IMR-90 (cell line): Measurements from ENCODE around the gene ACKR2. TPM values are rescaled to one million over a fixed set of nuclear protein-coding genes. Genes with fewer than 3 reads are reported as not detected.

Source experiments
- ATAC-seq: fragments of 200-7000 bp; cut with Tn5 transposase; 2 replicates; pipeline ENCODE4 v1.9.1; 2020; ENCODE audit warnings: low read depth, mild to moderate bottlenecking, moderate library complexity
- BruUV-seq: library from RNA; stranded (reverse); fragments of 400-500 nt; replicated peaks from 2 replicates; lab custom pipeline; 2021; lab: Mats Ljungman, UMichigan
- CTCF ChIA-PET: fragments of 300-600 bp; formaldehyde crosslinking; extraction: SDS; loops from one replicate; lab custom pipeline; 2021; ENCODE audit warnings: antibody characterized with exemption; lab: Yijun Ruan, JAX
- POLR2A ChIA-PET: fragments of 300-600 bp; sonication (Branson Sonifier 250); formaldehyde crosslinking; loops from one replicate; lab custom pipeline; 2022; ENCODE audit warnings: antibody characterized with exemption; ENCODE audit not compliant: unreplicated experiment; lab: Charles Lee
- DNase-seq: peaks from one replicate; pipeline ENCODE4 v3.0.0; 2013
- H2AFZ ChIP-seq: replicated peaks from 2 replicates; pipeline ENCODE3; 2013; ENCODE audit warnings: low read length, mild to moderate bottlenecking; ENCODE audit not compliant: poor library complexity
- H2AK5ac ChIP-seq: 2 replicates; pipeline ENCODE4 v1.6.1; 2013; ENCODE audit warnings: low read depth, low read length, inconsistent platforms
- H2AK9ac ChIP-seq: replicated peaks from 2 replicates; pipeline ENCODE3; 2013; ENCODE audit warnings: mild to moderate bottlenecking, low read depth, low read length, moderate library complexity; ENCODE audit not compliant: poor library complexity
- H2BK120ac ChIP-seq: 2 replicates; pipeline ENCODE4 v1.6.1; 2013; ENCODE audit warnings: low read depth, low read length, inconsistent platforms
- H2BK15ac ChIP-seq: 3 replicates; pipeline ENCODE4 v1.6.1; 2013; ENCODE audit warnings: low read depth, low read length, inconsistent platforms
- H2BK20ac ChIP-seq: 2 replicates; pipeline ENCODE4 v1.6.1; 2013; ENCODE audit warnings: low read depth, mild to moderate bottlenecking, inconsistent platforms, low read length, moderate library complexity
- H2BK5ac ChIP-seq: 2 replicates; pipeline ENCODE4 v1.6.1; 2013; ENCODE audit warnings: mild to moderate bottlenecking, low read depth, low read length, inconsistent platforms; ENCODE audit not compliant: poor library complexity, severe bottlenecking
- H3K14ac ChIP-seq: replicated peaks from 2 replicates; pipeline ENCODE4 v1.6.1; 2013; ENCODE audit warnings: low read depth, low read length, inconsistent platforms
- H3K18ac ChIP-seq: 2 replicates; pipeline ENCODE4 v1.6.1; 2013; ENCODE audit warnings: low read depth, low read length, control low read depth
- H3K23ac ChIP-seq: 2 replicates; pipeline ENCODE4 v1.6.1; 2013; ENCODE audit warnings: low read depth, low read length, inconsistent platforms
- H3K27ac ChIP-seq: 2 replicates; pipeline ENCODE4 v1.5.1; 2013; ENCODE audit warnings: mild to moderate bottlenecking, control low read depth, low read length; ENCODE audit not compliant: insufficient read depth
- H3K27me3 ChIP-seq: 2 replicates; pipeline ENCODE4 v1.6.1; 2013; ENCODE audit warnings: low read length; ENCODE audit not compliant: control insufficient read depth, insufficient read depth
- H3K36me3 ChIP-seq: 2 replicates; pipeline ENCODE4 v1.6.1; 2013; ENCODE audit warnings: low read length, mixed read lengths; ENCODE audit not compliant: control insufficient read depth, insufficient read depth
- H3K4ac ChIP-seq: 2 replicates; pipeline ENCODE4 v1.6.1; 2013; ENCODE audit warnings: low read depth, low read length, inconsistent platforms
- H3K4me1 ChIP-seq: 2 replicates; pipeline ENCODE4 v1.6.1; 2013; ENCODE audit warnings: low read length, mixed read lengths; ENCODE audit not compliant: control insufficient read depth, insufficient read depth
- H3K4me2 ChIP-seq: 2 replicates; pipeline ENCODE4 v1.6.1; 2013; ENCODE audit warnings: low read depth, mild to moderate bottlenecking, control low read depth, low read length, moderate library complexity
- H3K4me3 ChIP-seq: 2 replicates; pipeline ENCODE4 v1.5.1; 2013; ENCODE audit warnings: low read depth, mild to moderate bottlenecking, control low read depth, low read length, moderate library complexity; ENCODE audit not compliant: insufficient read depth
- H3K56ac ChIP-seq: 2 replicates; pipeline ENCODE4 v1.6.1; 2013; ENCODE audit warnings: low read length, inconsistent platforms; ENCODE audit not compliant: insufficient read depth; ENCODE audit errors: extremely low read depth
- H3K79me1 ChIP-seq, 2 experiments: 2 replicates each; pipeline ENCODE4 v1.6.1; 2013; ENCODE audit warnings: low read length in 2 of 2, inconsistent platforms in 1 of 2, low read depth in 1 of 2
- H3K9ac ChIP-seq: 2 replicates; pipeline ENCODE4 v1.6.1; 2013; ENCODE audit warnings: low read depth, low read length, control low read depth
- H3K9me1 ChIP-seq: 2 replicates; pipeline ENCODE4 v1.6.1; 2013; ENCODE audit warnings: low read length, inconsistent platforms; ENCODE audit not compliant: insufficient read depth
- H3K9me3 ChIP-seq: 2 replicates; pipeline ENCODE4 v1.6.1; 2013; ENCODE audit warnings: low read length; ENCODE audit not compliant: control insufficient read depth, insufficient read depth
- H4K20me1 ChIP-seq: 2 replicates; pipeline ENCODE4 v1.6.1; 2013; ENCODE audit warnings: low read length, inconsistent platforms; ENCODE audit not compliant: insufficient read depth
- H4K5ac ChIP-seq: 2 replicates; pipeline ENCODE4 v1.6.1; 2013; ENCODE audit warnings: mild to moderate bottlenecking, low read depth, low read length, control low read depth
- H4K8ac ChIP-seq, 2 experiments: 2 replicates each; pipeline ENCODE4 v1.6.1; 2013; ENCODE audit warnings: low read depth in 2 of 2, low read length in 2 of 2, control low read depth in 1 of 2, inconsistent platforms in 1 of 2
- H4K91ac ChIP-seq: 2 replicates; pipeline ENCODE4 v1.6.1; 2013; ENCODE audit warnings: low read depth, low read length, inconsistent platforms; ENCODE audit not compliant: insufficient read depth
- CTCF ChIP-seq: conservative IDR thresholded peaks from 2 replicates; pipeline ENCODE4 v1.5.1; 2012; ENCODE audit warnings: mild to moderate bottlenecking, low read depth, low read length, improper control_type of control experiment
- MAZ ChIP-seq: IDR thresholded peaks from 2 replicates; pipeline ENCODE4 v1.6.1; 2012; ENCODE audit warnings: low read depth, mild to moderate bottlenecking, low read length, improper control_type of control experiment, moderate library complexity, borderline replicate concordance
- MXI1 ChIP-seq: IDR thresholded peaks from 2 replicates; pipeline ENCODE4 v1.6.1; 2012; ENCODE audit warnings: low read depth, mild to moderate bottlenecking, low read length, moderate library complexity, borderline replicate concordance
- POLR2A ChIP-seq: IDR thresholded peaks from 2 replicates; pipeline ENCODE4 v1.6.1; 2012; ENCODE audit warnings: mild to moderate bottlenecking, low read depth, low read length
- RAD21 ChIP-seq: IDR thresholded peaks from 2 replicates; pipeline ENCODE4 v1.6.1; 2012; ENCODE audit warnings: low read length, improper control_type of control experiment
- SMC3 ChIP-seq: fragments of 150-350 bp; IDR thresholded peaks from 2 replicates; pipeline ENCODE4 v1.6.1; 2016; ENCODE audit warnings: low read depth, mild to moderate bottlenecking, antibody characterized with exemption, low read length, moderate library complexity
- USF2 ChIP-seq: fragments of 150-350 bp; IDR thresholded peaks from 2 replicates; pipeline ENCODE4 v1.6.1; 2017; ENCODE audit warnings: mild to moderate bottlenecking, antibody characterized with exemption, low read length, low read depth
- WGBS, 2 experiments: methylation state at CpG; one replicate each; pipeline versions ENCODE4 v1.1.5 to v1.1.7; 2013; ENCODE audit warnings: missing lambda C conversion rate in 2 of 2; ENCODE audit not compliant: insufficient read length in 1 of 2; ENCODE audit errors: extremely low coverage in 2 of 2; 5-methylcytosine and 5-hydroxymethylcytosine counted together
- dilution Hi-C: fragments of 300-500 bp; cut with HindIII; formaldehyde crosslinking; loops from one replicate; pipeline ENCODE4 v1.14.3; 2018; ENCODE audit warnings: low sequenced_read_pairs; ENCODE audit not compliant: unreplicated experiment
- in situ Hi-C: fragments of 300-500 bp; cut with MboI; formaldehyde crosslinking; loops from 3 replicates; pipeline ENCODE4 v1.14.3; 2019; ENCODE audit warnings: low sequenced_read_pairs, inconsistent platforms, mixed read lengths
- intact Hi-C: fragments of 100-400 bp; cut with micrococcal nuclease; formaldehyde crosslinking; loops from 2 replicates; pipeline ENCODE4 v1.10.0; 2022
- polyA plus RNA-seq, 3 experiments: library from polyadenylated mRNA; depleted of rRNA; stranded (reverse); fragments of >200 nt; gene quantifications; 2 replicates each; pipeline ENCODE4 v1.2.3, GENCODE V29; 2012; ENCODE audit warnings: low replicate concordance in 1 of 3
- total RNA-seq: library from RNA; depleted of rRNA; stranded (reverse); fragments of >200 nt; gene quantifications from 2 replicates; pipeline ENCODE4 v1.2.3, GENCODE V29; 2012

The ACKR2 gene
- total and polyA plus RNA-seq, 2 of the 4 experiments (the other 2 are of a cell fraction): 0.10 TPM; not detected in 1

- H2AK9ac ChIP-seq: peak overlapping the region; percentile 83
- H3K36me3 ChIP-seq: no peaks in the 10 kb centered on the region
- no peak overlapping the region for H3K14ac ChIP-seq
- H3K27me3 ChIP-seq: peaks cover 13% of the 10 kb centered on the region
- no TSS peak for BruUV-seq
- dilution Hi-C loops (no loop called here), intact Hi-C loops (loop anchor here (1.0 to 10.0 kb wide), 4 partner anchors 100 to 651 kb away; no protein-coding TSS in a partner anchor), in situ Hi-C loops (no loop called here)
- H3K23ac ChIP-seq: no peak overlapping the region; the same call in 1 of the 2 replicates
- no peak overlapping the region; the same call in 2 of the 3 replicates for H2BK15ac ChIP-seq
- ATAC-seq (peak; percentile 99), DNase-seq (peak; percentile 61)
- no peak overlapping the region for H2BK5ac ChIP-seq
- no peak overlapping the region; the same call in 1 of the 2 replicates for H2AK5ac ChIP-seq
- H3K9ac ChIP-seq: peak overlapping the region; percentile 59
- H3K4me2 ChIP-seq: peak overlapping the region; percentile 88
- no peak overlapping the region for H3K56ac ChIP-seq
- H2AFZ ChIP-seq: peak overlapping the region; percentile 97
- H3K18ac ChIP-seq: no peak overlapping the region; the same call in 1 of the 2 replicates
- no peaks in the 10 kb centered on the region for H3K79me1 ChIP-seq
- H3K4me3 ChIP-seq: peak overlapping the region; percentile 48
- no peaks in the 10 kb centered on the region for H3K9me3 ChIP-seq
- H3K4me1 ChIP-seq: no peaks in the 10 kb centered on the region
- no peaks in the 10 kb centered on the region for H4K20me1 ChIP-seq
- TF ChIP-seq MAZ: peak; percentile 89; the same call in 1 of the 2 replicates
- TF ChIP-seq CTCF: peak; percentile 81
- no peak for TF ChIP-seq MXI1
- TF ChIP-seq RAD21: peak; percentile 80
- peak; percentile 61 for TF ChIP-seq SMC3
- 0 out of 2 replicates have a peak, but pooled peaks have one; percentile 28 for TF ChIP-seq POLR2A
- TF ChIP-seq USF2: no peak; the same call in 1 of the 2 replicates
- ChIA-PET POLR2A (no interaction called here), CTCF (interaction anchor here (1.5 kb wide), 1 partner anchor 49 kb away, joined by 3 read pairs; no protein-coding TSS in a partner anchor)
- H2BK120ac ChIP-seq: no peak overlapping the region
- no peaks in the 10 kb centered on the region; the same call in 1 of the 2 replicates for H3K9me1 ChIP-seq
- H2BK20ac ChIP-seq: no peak overlapping the region
- H4K5ac ChIP-seq: peak overlapping the region; percentile 24; the same call in 1 of the 2 replicates
- H3K4ac ChIP-seq: peak overlapping the region; percentile 12; the same call in 1 of the 2 replicates
- H3K27ac ChIP-seq: no peak overlapping the region; the same call in 1 of the 2 replicates
- peak overlapping the region in 1 of 2 experiments; percentile 79; a peak in 2 of 4 replicates for H4K8ac ChIP-seq
- 2% methylated on average over 17 of the region's 61 CpGs; no CpG with 5 or more reads in 1 of the 2 experiments for WGBS, 2 experiments
- no peak overlapping the region for H4K91ac ChIP-seq
Observed at GRCh38 chr3:42880601-42881451, 71.6 kb downstream of the ACKR2 start.
